ENCODE measurements around the gene ARL8B.

DNA sequence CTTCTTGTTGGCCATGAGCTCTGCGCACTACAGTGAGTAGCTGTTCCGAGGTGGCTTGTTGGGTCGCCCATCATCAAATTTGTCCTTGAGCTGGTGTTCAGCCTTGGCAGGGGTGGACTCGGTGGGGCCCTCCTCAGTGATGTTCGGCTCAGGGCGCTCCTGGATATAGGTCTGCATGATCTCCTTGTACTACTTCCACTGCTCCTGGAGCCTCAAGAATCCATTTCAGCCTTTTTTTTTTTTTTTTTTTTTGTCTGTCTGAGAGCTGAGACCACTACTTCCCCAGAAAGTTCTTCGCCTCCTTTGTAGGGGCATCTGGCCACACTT, 39.3 kb upstream of the ARL8B start:
- no peak for TF ChIP-seq CTCF (IDR thresholded peaks at IDR 0.05)
- TF ChIP-seq POLR2A (IDR thresholded peaks at IDR 0.05) = no peak
